Measurements from ENCODE around the gene MRPL49.
"Not testable (repeated sequence)": the region's sequence is repeated elsewhere in the genome, so short reads cannot be mapped to it uniquely, and the experiment has no call there.

The MRPL49 gene

GRCh38 chr11:65132988-65133700 lies 11.0 kb downstream of the MRPL49 start:
- no peak for DNase-seq (ENCODE audit: low read depth)

GRCh38 chr11:65133724-65134123 lies 11.6 kb downstream of the MRPL49 start:
- no peak for DNase-seq (ENCODE audit: low read depth)

GRCh38 chr11:65134240-65134951 lies 12.3 kb downstream of the MRPL49 start, which contains the start of gene SYVN1:
TSS of gene SYVN1 (minus strand) at chr11:65134519. CDS start at chr11:65133601, 918 bp downstream.
- peak; percentile 79 for DNase-seq (ENCODE audit: low read depth)

GRCh38 chr11:65134952-65135632 lies 13.0 kb downstream of the MRPL49 start:
- DNase-seq (ENCODE audit: low read depth) = peak; percentile 94

- no peak for DNase-seq (ENCODE audit: low read depth)
Observed at GRCh38 chr11:65135633-65136145, 13.6 kb downstream of the MRPL49 start.

- DNase-seq (ENCODE audit: low read depth) = no peak
Observed at GRCh38 chr11:65136515-65137096, 14.5 kb downstream of the MRPL49 start.

- no peak for DNase-seq (ENCODE audit: low read depth)
Observed at GRCh38 chr11:65141896-65142494, 19.9 kb downstream of the MRPL49 start.

GRCh38 chr11:65147352-65148075 lies 25.4 kb downstream of the MRPL49 start:
- DNase-seq (ENCODE audit: low read depth) = no peak

- DNase-seq (ENCODE audit: low read depth) = no peak
Observed at GRCh38 chr11:65148657-65149056, 26.5 kb downstream of the MRPL49 start.

- DNase-seq (ENCODE audit: low read depth) = not testable (repeated sequence)
Observed at GRCh38 chr11:65150131-65150508, 28.0 kb downstream of the MRPL49 start.

GRCh38 chr11:65150509-65151299 lies 28.6 kb downstream of the MRPL49 start:
- peak; percentile 75 for DNase-seq (ENCODE audit: low read depth)

- no peak for DNase-seq (ENCODE audit: low read depth)
Observed at GRCh38 chr11:65151331-65151899, 29.3 kb downstream of the MRPL49 start.

GRCh38 chr11:65152122-65152521 lies 30.0 kb downstream of the MRPL49 start:
- DNase-seq (ENCODE audit: low read depth) = no peak

- DNase-seq (ENCODE audit: low read depth) = no peak
Observed at GRCh38 chr11:65156256-65156655, 34.1 kb downstream of the MRPL49 start.

- no peak for DNase-seq (ENCODE audit: low read depth)
Observed at GRCh38 chr11:65156926-65157325, 34.8 kb downstream of the MRPL49 start.

GRCh38 chr11:65157336-65157735 lies 35.2 kb downstream of the MRPL49 start:
- DNase-seq (ENCODE audit: low read depth) = no peak

- DNase-seq (ENCODE audit: low read depth) = no peak
Observed at GRCh38 chr11:65159012-65159411, 36.9 kb downstream of the MRPL49 start.

GRCh38 chr11:65160643-65161042 lies 38.5 kb downstream of the MRPL49 start:
- no peak for DNase-seq (ENCODE audit: low read depth)

GRCh38 chr11:65163684-65164083 lies 41.6 kb downstream of the MRPL49 start:
- DNase-seq (ENCODE audit: low read depth) = no peak
